Fibroblast of lung (primary cell): Measurements from ENCODE around the gene MCM10. TPM values are rescaled to one million over a fixed set of nuclear protein-coding genes. Genes with fewer than 3 reads are reported as not detected.

Experiments used
- DNase-seq, 2 donors: peaks; one replicate each; pipeline versions ENCODE4 v3.0.0 to v3.0.0-alpha.2; 2010; ENCODE audit warnings: low read depth in 2 of 2
- H2AFZ ChIP-seq: 2 replicates; pipeline ENCODE4 v1.5.1; 2012; ENCODE audit warnings: low read length, control low read depth, inconsistent platforms
- H3K27ac ChIP-seq: 2 replicates; pipeline ENCODE4 v1.5.1; 2011; ENCODE audit warnings: low read length, control low read depth; ENCODE audit not compliant: insufficient read depth
- H3K27me3 ChIP-seq: 2 replicates; pipeline ENCODE4 v1.5.1; 2011; ENCODE audit warnings: mild to moderate bottlenecking, low read length; ENCODE audit not compliant: control insufficient read depth, insufficient read depth
- H3K36me3 ChIP-seq: 2 replicates; pipeline ENCODE4 v1.5.1; 2011; ENCODE audit warnings: low read length; ENCODE audit not compliant: control insufficient read depth, insufficient read depth
- H3K4me1 ChIP-seq: 2 replicates; pipeline ENCODE4 v1.5.1; 2011; ENCODE audit warnings: low read length; ENCODE audit not compliant: control insufficient read depth, insufficient read depth; ENCODE audit errors: extremely low read depth
- H3K4me2 ChIP-seq: 2 replicates; pipeline ENCODE4 v1.5.1; 2011; ENCODE audit warnings: low read length, control low read depth; ENCODE audit not compliant: insufficient read depth; ENCODE audit errors: extremely low read depth
- H3K4me3 ChIP-seq, 4 experiments: fragments of 200-600 bp in 1 of 4; sonication (generic) in 1 of 4; replicated peaks in 1 of 4; 2 replicates each; pipeline ENCODE4 v1.5.1; 2011 to 2016; ENCODE audit warnings: low read length in 4 of 4, low read depth in 3 of 4, mild to moderate bottlenecking in 3 of 4, control low read depth in 2 of 4, inconsistent platforms in 1 of 4, mixed read lengths in 1 of 4; ENCODE audit not compliant: insufficient read depth in 1 of 4; ENCODE audit errors: control extremely low read depth in 1 of 4
- H3K79me2 ChIP-seq: 2 replicates; pipeline ENCODE4 v1.5.1; 2012; ENCODE audit warnings: mild to moderate bottlenecking, low read length, inconsistent platforms; ENCODE audit not compliant: control insufficient read depth, insufficient read depth
- H3K9ac ChIP-seq: 2 replicates; pipeline ENCODE4 v1.5.1; 2011; ENCODE audit warnings: mild to moderate bottlenecking, low read length, control low read depth; ENCODE audit not compliant: insufficient read depth
- H3K9me3 ChIP-seq: 2 replicates; pipeline ENCODE4 v1.5.1; 2012; ENCODE audit warnings: low read depth, low read length; ENCODE audit not compliant: control insufficient read depth, insufficient read depth
- H4K20me1 ChIP-seq: 2 replicates; pipeline ENCODE4 v1.5.1; 2011; ENCODE audit warnings: low read length; ENCODE audit not compliant: control insufficient read depth, insufficient read depth; ENCODE audit errors: extremely low read depth
- EZH2 ChIP-seq: IDR thresholded peaks from 2 replicates; pipeline ENCODE4 v1.5.1; 2012; ENCODE audit warnings: low read length, control low read depth, mild to moderate bottlenecking; ENCODE audit errors: missing control alignments
- polyA plus RNA-seq, 2 donors: library from polyadenylated mRNA; depleted of rRNA in 1 of 2; stranded (reverse) in 1 of 2; unstranded in 1 of 2; fragments of >200 nt; gene quantifications; 2 replicates each; pipeline ENCODE4 v1.2.1, GENCODE V29; 2011 to 2012; ENCODE audit warnings: missing spikeins in 1 of 2
- total RNA-seq: library from RNA; depleted of rRNA; stranded (reverse); fragments of >200 nt; gene quantifications from 2 replicates; pipeline ENCODE4 v1.2.1, GENCODE V29; 2014
- TF ChIP-seq, protein P1 (sequence below), 2 donors: IDR thresholded peaks in 1 of 2; conservative IDR thresholded peaks in 1 of 2; 1 replicate in 1 of 2; 2 replicates in 1 of 2; pipeline ENCODE4 v1.5.1; 2011 to 2012; ENCODE audit warnings: low read length in 2 of 2, control low read depth in 1 of 2, inconsistent platforms in 1 of 2, low read depth in 1 of 2, mild to moderate bottlenecking in 1 of 2

Gene MCM10
- total and polyA plus RNA-seq, 2 donors (not counting 1 experiment from before 2014, with no cell fraction given) = 0.83 to 3.1 TPM

GRCh38 chr10:13221572-13221971, 60.2 kb downstream of the MCM10 start:
- no peak overlapping the region for H3K9ac ChIP-seq
- DNase-seq = no peak
- no peaks in the 10 kb centered on the region for H3K4me1 ChIP-seq
- H3K9me3 ChIP-seq = no peaks in the 10 kb centered on the region
- no peak overlapping the region for H3K4me3 ChIP-seq
- no peaks in the 10 kb centered on the region for H4K20me1 ChIP-seq
- no peak overlapping the region for H3K4me2 ChIP-seq
- H3K36me3 ChIP-seq = no peaks in the 10 kb centered on the region
- no peaks in the 10 kb centered on the region for H3K27me3 ChIP-seq
- no peak overlapping the region for H2AFZ ChIP-seq
- TF ChIP-seq EZH2 = no peak
- TF ChIP-seq, protein P1, sequence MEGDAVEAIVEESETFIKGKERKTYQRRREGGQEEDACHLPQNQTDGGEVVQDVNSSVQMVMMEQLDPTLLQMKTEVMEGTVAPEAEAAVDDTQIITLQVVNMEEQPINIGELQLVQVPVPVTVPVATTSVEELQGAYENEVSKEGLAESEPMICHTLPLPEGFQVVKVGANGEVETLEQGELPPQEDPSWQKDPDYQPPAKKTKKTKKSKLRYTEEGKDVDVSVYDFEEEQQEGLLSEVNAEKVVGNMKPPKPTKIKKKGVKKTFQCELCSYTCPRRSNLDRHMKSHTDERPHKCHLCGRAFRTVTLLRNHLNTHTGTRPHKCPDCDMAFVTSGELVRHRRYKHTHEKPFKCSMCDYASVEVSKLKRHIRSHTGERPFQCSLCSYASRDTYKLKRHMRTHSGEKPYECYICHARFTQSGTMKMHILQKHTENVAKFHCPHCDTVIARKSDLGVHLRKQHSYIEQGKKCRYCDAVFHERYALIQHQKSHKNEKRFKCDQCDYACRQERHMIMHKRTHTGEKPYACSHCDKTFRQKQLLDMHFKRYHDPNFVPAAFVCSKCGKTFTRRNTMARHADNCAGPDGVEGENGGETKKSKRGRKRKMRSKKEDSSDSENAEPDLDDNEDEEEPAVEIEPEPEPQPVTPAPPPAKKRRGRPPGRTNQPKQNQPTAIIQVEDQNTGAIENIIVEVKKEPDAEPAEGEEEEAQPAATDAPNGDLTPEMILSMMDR (conservative IDR thresholded peaks at IDR 0.05 in 1 of 2, IDR thresholded peaks at IDR 0.05 in 1 of 2; ENCODE audit: low read depth in 1 of 2, low read length in 2 of 2) = no peak
- no peaks in the 10 kb centered on the region for H3K79me2 ChIP-seq
- H3K27ac ChIP-seq = no peak overlapping the region

DNA sequence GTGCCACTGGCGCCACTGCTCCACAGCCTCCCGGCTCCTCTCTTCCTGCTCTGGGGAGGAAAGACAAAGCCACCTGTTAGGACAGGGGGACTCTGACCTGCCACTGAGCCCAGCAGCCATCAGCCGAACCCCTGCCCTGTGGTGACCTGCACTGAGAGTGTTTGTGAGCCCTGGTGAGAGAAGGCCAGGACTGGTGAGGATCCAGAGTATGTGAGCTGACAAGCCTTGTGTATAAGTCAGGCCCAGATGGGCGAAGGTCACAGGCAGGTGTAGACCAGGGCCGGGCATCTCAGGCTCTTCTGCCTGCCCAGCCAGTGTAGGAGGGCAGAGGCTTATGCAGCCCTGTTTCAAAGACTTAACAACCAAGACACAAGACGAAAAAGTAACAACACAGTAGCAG, 60.8 kb downstream of the MCM10 start:
- no peaks in the 10 kb centered on the region for H3K9me3 ChIP-seq
- no peak overlapping the region for H2AFZ ChIP-seq
- DNase-seq = no peak
- no peak overlapping the region for H3K4me3 ChIP-seq
- H3K27me3 ChIP-seq = no peaks in the 10 kb centered on the region
- no peaks in the 10 kb centered on the region for H3K36me3 ChIP-seq
- no peak overlapping the region for H3K4me2 ChIP-seq
- H3K4me1 ChIP-seq = no peaks in the 10 kb centered on the region
- H3K9ac ChIP-seq = no peak overlapping the region
- TF ChIP-seq EZH2 = no peak
- TF ChIP-seq, protein P1 (conservative IDR thresholded peaks at IDR 0.05 in 1 of 2, IDR thresholded peaks at IDR 0.05 in 1 of 2; ENCODE audit: low read depth in 1 of 2, low read length in 2 of 2) = no peak
- H4K20me1 ChIP-seq = no peaks in the 10 kb centered on the region
- H3K27ac ChIP-seq = no peak overlapping the region
- H3K79me2 ChIP-seq = no peaks in the 10 kb centered on the region

DNA sequence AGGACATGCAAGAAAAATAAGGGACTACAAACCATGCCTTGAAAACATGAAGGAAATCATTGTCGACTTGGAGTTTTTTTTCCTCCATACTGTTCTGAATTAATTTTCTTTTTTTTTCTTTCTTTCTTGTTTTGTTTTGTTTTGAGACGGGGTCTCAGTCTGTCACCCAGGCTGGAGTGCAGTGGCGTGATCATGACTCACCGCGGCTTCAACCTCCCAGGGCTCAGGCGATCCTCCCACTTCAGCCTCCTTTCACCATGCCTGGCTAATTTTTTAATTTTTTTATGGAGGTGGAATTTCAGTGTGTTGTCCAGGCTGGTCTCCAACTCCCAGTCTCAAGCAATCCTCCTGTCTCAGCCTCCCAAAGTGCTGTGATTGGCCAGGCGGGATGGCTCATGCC, 61.2 kb downstream of the MCM10 start:
- H3K4me3 ChIP-seq = no peak overlapping the region
- no peaks in the 10 kb centered on the region for H3K36me3 ChIP-seq
- TF ChIP-seq, protein P1 (conservative IDR thresholded peaks at IDR 0.05 in 1 of 2, IDR thresholded peaks at IDR 0.05 in 1 of 2; ENCODE audit: low read depth in 1 of 2, low read length in 2 of 2) = no peak
- TF ChIP-seq EZH2 = no peak
- no peaks in the 10 kb centered on the region for H3K4me1 ChIP-seq
- H2AFZ ChIP-seq = no peak overlapping the region
- H3K9ac ChIP-seq = no peak overlapping the region
- no peak overlapping the region for H3K27ac ChIP-seq
- no peaks in the 10 kb centered on the region for H4K20me1 ChIP-seq
- no peaks in the 10 kb centered on the region for H3K9me3 ChIP-seq
- no peaks in the 10 kb centered on the region for H3K79me2 ChIP-seq
- no peak overlapping the region for H3K4me2 ChIP-seq
- no peak for DNase-seq
- no peaks in the 10 kb centered on the region for H3K27me3 ChIP-seq
